Measurements from ENCODE around the gene PCDHB12.
"Not testable (repeated sequence)": the region's sequence is repeated elsewhere in the genome, so short reads cannot be mapped to it uniquely, and the experiment has no call there.

Gene PCDHB12

DNA sequence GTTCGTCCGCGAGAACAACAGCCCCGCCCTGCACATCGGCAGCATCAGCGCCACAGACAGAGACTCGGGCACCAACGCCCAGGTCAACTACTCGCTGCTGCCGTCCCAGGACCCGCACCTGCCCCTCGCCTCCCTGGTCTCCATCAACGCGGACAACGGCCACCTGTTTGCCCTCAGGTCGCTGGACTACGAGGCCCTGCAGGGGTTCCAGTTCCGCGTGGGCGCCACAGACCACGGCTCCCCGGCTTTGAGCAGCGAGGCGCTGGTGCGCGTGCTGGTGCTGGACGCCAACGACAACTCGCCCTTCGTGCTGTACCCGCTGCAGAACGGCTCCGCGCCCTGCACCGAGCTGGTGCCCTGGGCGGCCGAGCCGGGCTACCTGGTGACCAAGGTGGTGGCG, 1.8 kb downstream of the PCDHB12 start:
- DNase-seq (ENCODE audit: low read depth) = not testable (repeated sequence)

DNA sequence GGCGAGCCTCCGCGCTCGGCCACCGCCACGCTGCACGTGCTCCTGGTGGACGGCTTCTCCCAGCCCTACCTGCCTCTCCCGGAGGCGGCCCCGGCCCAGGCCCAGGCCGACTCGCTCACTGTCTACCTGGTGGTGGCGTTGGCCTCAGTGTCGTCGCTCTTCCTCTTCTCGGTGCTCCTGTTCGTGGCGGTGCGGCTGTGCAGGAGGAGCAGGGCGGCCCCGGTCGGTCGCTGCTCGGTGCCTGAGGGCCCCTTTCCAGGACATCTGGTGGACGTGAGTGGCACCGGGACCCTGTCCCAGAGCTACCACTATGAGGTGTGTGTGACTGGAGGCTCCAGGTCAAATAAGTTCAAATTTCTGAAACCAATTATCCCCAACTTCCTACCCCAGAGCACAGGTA, 2.3 kb downstream of the PCDHB12 start:
- not testable (repeated sequence) for DNase-seq (ENCODE audit: low read depth)

DNA sequence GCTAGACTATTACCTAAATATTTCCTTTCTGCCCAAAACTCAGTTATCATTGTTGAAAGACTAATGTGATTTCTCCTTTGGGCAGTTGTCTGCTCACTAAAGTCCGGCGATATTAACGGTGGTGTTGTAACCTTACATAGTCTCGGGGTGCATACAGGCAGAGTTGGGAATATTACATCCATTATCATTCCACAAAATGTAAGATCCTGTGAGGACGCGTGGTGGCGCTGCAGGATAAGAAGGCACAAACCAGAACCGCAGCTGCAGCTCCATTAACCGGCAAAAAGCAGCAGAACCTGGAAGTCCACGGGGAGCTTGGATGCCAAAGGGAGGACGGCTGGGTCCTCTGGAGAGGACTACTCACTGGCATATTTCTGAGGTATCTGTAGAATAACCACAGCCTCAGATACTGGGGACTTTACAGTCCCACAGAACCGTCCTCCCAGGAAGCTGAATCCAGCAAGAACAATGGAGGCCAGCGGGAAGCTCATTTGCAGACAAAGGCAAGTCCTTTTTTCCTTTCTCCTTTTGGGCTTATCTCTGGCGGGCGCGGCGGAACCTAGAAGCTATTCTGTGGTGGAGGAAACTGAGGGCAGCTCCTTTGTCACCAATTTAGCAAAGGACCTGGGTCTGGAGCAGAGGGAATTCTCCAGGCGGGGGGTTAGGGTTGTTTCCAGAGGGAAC, 5.3 kb downstream of the PCDHB12 start, which contains the start of gene PCDHB13:
TSS of gene PCDHB13 (plus strand) at position 264 of the 684 bp plus-strand sequence. CDS start at position 469, 205 bp downstream.
- not testable (repeated sequence) for DNase-seq (ENCODE audit: low read depth)

DNA sequence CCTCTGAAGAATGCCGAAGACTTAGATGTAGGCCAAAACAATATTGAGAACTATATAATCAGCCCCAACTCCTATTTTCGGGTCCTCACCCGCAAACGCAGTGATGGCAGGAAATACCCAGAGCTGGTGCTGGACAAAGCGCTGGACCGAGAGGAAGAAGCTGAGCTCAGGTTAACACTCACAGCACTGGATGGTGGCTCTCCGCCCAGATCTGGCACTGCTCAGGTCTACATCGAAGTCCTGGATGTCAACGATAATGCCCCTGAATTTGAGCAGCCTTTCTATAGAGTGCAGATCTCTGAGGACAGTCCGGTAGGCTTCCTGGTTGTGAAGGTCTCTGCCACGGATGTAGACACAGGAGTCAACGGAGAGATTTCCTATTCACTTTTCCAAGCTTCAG, 6.1 kb downstream of the PCDHB12 start:
- not testable (repeated sequence) for DNase-seq (ENCODE audit: low read depth)

DNA sequence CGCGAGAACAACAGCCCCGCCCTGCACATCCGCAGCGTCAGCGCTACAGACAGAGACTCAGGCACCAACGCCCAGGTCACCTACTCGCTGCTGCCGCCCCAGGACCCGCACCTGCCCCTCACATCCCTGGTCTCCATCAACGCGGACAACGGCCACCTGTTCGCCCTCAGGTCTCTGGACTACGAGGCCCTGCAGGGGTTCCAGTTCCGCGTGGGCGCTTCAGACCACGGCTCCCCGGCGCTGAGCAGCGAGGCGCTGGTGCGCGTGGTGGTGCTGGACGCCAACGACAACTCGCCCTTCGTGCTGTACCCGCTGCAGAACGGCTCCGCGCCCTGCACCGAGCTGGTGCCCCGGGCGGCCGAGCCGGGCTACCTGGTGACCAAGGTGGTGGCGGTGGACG, 7.0 kb downstream of the PCDHB12 start:
- not testable (repeated sequence) for DNase-seq (ENCODE audit: low read depth)

DNA sequence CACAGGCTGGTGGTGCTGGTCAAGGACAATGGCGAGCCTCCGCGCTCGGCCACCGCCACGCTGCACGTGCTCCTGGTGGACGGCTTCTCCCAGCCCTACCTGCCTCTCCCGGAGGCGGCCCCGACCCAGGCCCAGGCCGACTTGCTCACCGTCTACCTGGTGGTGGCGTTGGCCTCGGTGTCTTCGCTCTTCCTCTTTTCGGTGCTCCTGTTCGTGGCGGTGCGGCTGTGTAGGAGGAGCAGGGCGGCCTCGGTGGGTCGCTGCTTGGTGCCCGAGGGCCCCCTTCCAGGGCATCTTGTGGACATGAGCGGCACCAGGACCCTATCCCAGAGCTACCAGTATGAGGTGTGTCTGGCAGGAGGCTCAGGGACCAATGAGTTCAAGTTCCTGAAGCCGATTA, 7.5 kb downstream of the PCDHB12 start:
- not testable (repeated sequence) for DNase-seq (ENCODE audit: low read depth)

DNA sequence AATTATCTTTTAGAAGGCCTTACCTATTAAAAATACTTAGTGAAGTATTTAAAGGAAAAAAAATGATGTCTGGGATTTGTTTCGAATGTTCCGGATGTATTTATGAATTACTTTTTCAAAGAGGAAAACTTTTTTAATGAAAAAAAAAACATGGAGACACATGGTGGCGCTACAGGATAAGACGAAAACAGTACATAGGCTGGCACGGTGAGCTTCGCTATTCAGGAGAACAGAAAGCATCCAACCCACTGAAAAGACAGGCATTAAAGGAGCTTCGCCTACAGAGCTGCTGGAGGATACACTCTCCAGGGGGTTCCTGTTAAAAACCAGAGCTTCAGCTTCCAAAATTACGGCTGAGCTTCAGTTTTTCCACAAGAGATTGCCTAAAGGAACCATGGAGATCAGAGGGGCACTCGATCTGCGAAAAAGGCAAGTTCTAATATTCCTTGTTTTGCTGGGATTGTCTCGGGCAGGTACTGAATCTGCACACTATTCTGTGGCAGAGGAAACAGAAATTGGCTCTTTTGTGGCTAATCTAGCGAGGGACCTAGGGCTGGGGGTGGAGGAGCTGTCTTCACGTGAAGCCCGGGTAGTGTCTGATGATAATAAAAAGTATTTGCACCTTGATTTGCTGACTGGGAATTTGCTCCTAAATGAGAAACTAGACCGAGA, 14.7 kb downstream of the PCDHB12 start, which contains the start of gene PCDHB14:
TSS of gene PCDHB14 (plus strand) at position 232 of the 672 bp plus-strand sequence. CDS start at position 395, 163 bp downstream.
- DNase-seq (ENCODE audit: low read depth) = no peak

DNA sequence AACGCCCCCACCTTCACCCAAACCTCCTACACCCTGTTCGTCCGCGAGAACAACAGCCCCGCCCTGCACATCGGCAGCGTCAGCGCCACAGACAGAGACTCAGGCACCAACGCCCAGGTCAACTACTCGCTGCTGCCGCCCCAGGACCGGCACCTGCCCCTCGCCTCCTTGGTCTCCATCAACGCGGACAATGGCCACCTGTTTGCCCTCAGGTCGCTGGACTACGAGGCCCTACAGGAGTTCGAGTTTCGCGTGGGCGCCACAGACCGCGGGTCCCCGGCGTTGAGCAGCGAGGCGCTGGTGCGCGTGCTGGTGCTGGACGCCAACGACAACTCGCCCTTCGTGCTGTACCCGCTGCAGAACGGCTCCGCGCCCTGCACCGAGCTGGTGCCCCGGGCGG, 16.3 kb downstream of the PCDHB12 start:
- not testable (repeated sequence) for DNase-seq (ENCODE audit: low read depth)

DNA sequence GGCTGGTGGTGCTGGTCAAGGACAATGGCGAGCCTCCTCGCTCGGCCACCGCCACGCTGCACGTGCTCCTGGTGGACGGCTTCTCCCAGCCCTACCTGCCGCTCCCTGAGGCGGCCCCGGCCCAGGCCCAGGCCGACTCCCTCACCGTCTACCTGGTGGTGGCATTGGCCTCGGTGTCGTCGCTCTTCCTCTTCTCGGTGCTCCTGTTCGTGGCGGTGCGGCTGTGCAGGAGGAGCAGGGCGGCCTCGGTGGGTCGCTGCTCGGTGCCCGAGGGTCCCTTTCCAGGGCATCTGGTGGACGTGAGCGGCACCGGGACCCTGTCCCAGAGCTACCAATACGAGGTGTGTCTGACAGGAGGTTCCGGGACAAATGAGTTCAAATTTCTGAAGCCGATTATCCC, 16.9 kb downstream of the PCDHB12 start:
- not testable (repeated sequence) for DNase-seq (ENCODE audit: low read depth)

DNA sequence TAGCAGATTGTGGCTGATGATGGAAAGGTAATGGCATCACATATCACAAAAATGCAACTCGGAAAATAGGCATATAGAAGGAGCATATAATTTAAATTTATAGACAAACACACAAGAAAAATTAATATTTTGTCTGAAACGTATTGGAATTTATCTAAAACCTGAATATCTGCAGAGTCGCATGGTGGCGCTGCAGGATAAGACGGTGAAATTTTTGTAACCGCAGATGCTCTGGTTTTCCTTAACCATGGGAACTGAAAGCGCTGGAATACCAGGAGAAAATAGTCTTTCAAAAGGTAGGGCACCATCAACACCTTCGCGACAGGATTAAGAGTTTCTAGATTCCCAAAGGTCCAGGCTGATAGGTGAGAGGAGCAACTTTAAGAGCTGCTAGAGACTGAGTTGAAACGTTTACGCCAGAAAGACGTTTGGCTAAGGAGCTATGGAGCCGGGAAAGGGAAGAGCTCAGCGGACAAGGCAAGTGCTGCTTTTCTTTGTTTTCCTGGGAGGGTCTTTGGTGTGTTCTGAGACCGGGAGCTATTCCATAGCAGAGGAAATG, 25.7 kb downstream of the PCDHB12 start:
- DNase-seq (ENCODE audit: low read depth) = no peak

DNA sequence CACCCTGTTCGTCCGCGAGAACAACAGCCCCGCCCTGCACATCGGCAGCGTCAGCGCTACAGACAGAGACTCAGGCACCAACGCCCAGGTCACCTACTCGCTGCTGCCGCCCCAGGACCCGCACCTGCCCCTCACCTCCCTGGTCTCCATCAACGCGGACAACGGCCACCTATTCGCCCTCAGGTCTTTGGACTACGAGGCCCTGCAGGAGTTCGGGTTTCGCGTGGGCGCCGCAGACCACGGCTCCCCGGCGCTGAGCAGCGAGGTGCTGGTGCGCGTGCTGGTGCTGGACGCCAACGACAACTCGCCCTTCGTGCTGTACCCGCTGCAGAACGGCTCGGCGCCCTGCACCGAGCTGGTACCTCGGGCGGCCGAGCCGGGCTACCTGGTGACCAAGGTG, 27.4 kb downstream of the PCDHB12 start:
- not testable (repeated sequence) for DNase-seq (ENCODE audit: low read depth)

DNA sequence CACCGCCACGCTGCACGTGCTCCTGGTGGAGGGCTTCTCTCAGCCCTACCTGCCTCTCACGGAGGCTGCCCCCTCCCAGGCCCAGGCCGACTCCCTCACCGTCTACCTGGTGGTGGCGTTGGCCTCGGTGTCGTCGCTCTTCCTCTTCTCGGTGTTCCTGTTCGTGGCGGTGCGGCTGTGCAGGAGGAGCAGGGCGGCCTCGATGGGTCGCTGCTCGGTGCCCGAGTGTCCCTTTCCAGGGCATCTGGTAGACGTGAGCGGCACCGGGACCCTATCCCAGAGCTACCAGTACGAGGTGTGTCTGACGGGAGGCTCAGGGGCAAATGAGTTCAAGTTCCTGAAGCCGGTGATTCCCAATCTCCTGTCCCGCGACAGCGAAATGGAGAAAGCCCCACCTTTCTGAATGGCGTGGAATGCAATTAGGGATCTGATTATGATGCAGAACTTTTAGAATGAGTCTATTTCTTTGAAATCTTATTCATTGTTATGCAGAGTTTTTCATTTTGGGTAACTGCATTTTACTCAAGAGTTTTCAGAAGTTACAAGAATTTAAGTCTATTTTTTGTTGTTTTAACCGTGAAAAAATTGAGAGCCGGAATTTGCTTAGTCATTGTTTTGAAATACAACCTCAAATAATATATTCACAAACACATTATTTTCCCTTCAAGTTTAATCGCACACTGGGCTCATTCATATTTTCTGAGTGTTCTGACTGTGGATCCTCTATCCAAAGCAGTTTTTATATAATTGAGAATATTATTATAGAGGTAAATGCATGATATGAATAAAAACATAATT, 28.2 kb downstream of the PCDHB12 start:
- DNase-seq (ENCODE audit: low read depth) = no peak

DNA sequence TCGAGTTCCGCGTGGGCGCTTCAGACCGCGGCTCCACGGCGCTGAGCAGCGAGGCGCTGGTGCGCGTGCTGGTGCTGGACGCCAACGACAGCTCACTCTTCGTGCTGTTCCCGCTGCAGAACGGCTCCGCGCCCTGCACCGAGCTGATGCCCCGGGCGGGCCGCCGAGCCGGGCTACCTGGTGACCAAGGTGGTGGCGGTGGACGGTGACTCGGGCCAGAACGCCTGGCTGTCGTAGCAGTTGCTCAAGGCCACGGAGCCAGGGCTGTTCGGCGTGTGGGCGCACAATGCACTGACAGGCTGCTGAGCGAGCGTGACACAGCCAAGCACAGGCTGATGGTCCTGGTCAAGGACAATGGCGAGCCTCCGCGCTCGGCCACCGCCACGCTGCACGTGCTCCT, 33.0 kb downstream of the PCDHB12 start:
- no peak for DNase-seq (ENCODE audit: low read depth)

DNA sequence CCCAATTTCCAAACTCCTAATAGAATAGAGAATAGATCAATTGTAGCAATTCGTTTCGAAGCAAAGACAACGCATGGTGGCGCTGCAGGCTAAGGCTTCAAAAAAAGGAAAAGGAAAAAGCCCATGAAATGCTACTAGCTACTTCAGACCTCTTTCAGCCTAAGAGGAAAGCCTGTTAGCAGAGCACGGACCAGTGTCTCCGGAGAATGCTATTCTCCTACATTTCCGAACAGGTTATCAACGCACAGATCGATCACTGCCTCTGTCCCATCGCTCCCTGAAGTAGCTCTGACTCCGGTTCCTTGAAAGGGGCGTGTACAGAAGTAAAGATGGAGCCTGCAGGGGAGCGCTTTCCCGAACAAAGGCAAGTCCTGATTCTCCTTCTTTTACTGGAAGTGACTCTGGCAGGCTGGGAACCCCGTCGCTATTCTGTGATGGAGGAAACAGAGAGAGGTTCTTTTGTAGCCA, 36.8 kb downstream of the PCDHB12 start, which contains the start of gene PCDHB15:
TSS of gene PCDHB15 (plus strand) at position 146 of the 468 bp plus-strand sequence. CDS start at position 330, 184 bp downstream.
- no peak for DNase-seq (ENCODE audit: low read depth)

DNA sequence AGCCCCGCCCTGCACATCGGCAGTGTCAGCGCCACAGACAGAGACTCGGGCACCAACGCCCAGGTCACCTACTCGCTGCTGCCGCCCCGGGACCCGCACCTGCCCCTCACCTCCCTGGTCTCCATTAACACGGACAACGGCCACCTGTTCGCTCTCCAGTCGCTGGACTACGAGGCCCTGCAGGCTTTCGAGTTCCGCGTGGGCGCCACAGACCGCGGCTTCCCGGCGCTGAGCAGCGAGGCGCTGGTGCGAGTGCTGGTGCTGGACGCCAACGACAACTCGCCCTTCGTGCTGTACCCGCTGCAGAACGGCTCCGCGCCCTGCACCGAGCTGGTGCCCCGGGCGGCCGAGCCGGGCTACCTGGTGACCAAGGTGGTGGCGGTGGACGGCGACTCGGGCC, 38.5 kb downstream of the PCDHB12 start:
- not testable (repeated sequence) for DNase-seq (ENCODE audit: low read depth)

DNA sequence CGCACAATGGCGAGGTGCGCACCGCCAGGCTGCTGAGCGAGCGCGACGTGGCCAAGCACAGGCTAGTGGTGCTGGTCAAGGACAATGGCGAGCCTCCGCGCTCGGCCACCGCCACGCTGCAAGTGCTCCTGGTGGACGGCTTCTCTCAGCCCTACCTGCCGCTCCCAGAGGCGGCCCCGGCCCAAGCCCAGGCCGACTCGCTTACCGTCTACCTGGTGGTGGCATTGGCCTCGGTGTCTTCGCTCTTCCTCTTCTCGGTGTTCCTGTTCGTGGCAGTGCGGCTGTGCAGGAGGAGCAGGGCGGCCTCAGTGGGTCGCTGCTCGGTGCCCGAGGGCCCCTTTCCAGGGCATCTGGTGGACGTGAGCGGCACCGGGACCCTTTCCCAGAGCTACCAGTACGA, 38.9 kb downstream of the PCDHB12 start:
- DNase-seq (ENCODE audit: low read depth) = not testable (repeated sequence)

DNA sequence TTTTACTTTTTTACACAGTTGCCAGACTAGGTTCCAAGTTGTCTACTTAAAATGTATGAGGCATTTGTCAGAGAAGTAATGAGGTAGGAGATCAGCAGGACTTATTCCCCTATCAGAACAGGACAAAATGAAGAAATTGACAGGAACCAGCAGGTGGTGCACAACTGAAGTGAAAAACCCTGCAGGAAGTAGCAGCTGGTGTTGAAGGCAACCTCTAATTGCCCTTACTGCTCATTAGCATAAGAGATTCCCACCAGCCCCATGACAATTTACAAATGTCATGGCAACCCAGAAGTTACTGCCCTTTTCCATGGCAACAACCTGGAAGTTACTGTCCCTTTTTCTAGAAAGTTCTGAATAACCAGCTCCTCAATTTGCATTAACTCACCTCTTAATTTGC, 42.1 kb downstream of the PCDHB12 start:
- DNase-seq (ENCODE audit: low read depth) = no peak

DNA sequence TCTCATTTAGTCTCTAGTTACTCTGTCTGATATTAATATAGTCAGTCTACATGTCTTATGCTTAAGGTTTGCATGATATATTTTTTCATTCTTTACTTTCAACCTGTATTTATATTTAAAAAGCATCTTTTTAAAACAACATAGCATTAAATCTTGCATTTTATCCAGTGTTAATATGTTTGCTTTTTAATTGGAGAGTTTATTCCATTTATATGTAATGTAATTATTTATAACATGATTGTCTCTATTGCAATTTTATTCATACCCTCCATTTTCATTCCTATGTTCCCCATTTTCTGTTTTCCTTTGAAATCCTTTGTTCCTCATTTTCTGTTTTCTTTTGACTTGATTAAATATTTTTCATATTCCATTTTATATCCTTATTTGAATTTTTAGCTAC, 49.9 kb downstream of the PCDHB12 start:
- no peak for DNase-seq (ENCODE audit: low read depth)

DNA sequence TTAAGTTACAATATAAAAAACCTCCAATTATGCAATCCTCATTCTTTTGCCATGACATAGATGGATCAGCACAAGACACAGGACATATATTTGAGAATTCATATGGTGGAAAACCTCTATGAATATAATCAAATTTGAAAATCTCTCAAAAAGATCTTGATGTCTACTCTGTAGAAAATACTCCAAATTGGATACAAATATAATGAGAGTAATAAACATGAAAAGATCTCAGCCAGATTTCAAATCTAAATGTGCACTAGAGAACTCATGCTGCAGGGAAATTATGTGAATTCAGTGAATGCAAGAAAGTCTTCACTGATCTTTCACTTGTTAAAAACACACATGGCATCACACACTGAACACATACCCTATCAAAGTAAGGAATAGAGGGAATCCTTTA, 50.4 kb downstream of the PCDHB12 start:
- DNase-seq (ENCODE audit: low read depth) = no peak

DNA sequence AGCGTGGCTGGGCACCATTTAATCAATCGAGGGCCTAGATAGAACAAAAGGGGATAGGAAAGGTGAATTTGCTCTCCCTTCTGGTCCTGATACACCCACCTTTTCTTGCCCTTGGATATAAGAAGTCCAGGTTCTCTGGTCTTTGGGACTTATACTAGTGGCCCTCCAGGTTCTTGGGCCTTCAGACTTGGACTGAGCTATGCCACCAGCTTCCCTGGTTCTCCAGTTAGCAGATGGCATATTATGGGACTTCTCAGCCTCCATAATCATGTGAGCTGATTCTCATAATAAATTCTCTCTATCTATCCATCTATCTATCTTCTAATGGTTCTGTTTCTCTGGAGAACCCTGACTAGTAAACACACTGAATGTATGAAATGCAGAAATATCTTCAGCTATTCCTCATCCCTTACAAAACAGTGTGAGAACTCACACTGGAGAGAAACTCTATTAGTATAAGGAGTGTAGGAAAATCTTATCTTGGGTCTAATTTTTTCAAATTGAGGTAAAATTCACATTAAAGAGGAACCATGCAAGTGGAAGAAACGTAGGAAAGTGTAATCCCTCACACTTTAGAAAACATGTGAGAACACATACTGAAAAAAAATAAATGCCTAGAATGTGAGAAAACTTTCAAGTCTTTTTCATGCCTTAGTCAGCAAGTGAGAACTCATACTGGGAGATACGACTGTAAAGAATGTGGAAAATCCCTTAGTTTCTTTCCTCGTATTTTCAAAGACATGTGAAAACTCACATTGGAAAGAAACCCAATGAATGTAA, 52.1 kb downstream of the PCDHB12 start:
- DNase-seq (ENCODE audit: low read depth) = no peak

DNA sequence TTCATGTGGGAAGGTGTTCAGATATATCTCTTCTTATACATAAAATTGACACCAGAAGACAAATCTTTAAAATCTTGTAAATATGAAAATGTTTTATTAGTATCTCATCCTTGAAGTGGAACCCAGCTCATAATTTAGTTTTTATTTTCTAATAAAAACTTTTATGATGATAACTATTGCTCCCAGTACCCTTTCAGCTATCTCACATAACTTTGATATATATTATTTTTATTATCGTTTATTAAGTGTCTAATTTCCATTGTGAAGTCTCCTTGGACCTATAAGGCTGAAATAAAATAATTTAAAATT, 52.7 kb downstream of the PCDHB12 start:
- no peak for DNase-seq (ENCODE audit: low read depth)
